DMS79 (cell line): Measurements from ENCODE around the gene NIPSNAP2.
"Not testable (repeated sequence)": the region's sequence is repeated elsewhere in the genome, so short reads cannot be mapped to it uniquely, and the experiment has no call there.

Source experiments
- DNase-seq: peaks from one replicate; lab custom pipeline; 2025; lab: John Stamatoyannopoulos, UW

The NIPSNAP2 gene

DNA sequence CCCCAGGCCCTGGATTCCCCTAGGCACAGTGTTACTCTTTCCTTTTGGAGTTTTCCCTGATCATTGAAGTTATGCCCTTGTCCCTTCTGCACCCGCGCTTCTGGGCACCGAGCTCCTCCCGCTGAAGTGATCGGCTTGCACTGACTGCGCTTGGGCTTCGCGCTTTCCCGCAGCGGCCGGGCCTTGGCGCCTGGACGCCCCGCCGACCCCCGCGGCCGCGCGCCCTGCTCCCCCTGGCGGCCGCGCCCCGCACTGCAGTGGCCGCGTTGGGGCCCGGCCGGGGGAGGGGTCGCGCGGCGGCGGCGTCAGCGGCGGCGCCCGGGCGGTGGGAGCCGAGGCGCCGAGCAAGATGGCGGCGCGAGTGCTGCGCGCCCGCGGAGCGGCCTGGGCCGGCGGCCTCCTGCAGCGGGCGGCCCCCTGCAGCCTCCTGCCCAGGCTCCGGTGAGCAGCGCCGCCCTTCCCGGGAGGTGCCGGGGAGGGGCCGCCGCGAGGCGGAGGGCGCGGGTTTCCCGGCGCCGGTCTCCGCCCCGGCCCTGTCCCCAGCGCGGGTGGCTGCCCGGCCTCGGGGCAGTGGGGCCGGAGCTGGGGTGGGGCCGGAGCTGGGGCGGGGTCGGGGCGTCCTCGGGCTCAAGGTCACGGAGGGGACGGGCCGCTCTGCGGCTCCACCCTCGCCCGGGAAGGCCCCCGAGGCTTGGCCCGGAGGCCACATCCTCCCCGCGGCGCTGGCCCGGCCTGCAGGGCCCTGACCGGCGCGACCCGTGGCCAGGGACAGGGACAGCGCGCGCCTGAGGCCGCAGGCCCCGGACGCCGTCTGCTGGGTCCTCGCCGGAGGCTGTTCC, at the start of gene NIPSNAP2:
NIPSNAP2 (plus strand) TSS at position 325 of the 839 bp plus-strand sequence; CDS start at position 350, 25 bp downstream.
- peak; percentile 24 for DNase-seq

DNA sequence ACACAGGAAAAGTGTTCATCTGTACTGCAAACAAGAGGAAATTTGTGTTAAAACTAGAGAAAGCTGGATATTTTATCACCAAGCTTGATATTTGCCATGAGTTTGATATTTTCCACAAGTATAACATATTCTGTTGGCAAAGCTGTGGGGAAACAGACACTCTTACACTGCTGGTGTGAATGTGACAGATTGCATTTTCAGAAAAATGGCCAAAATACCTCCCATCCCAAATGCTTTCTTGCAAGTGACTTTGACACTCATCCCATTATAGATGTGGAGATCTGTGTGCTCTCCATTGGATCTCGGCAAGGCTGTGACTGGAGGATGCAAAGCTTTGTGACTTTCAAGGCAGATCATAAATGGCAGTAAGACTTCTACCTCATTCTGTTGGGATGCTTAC, 46.6 kb upstream of the NIPSNAP2 start:
- DNase-seq: no peak

GRCh38 chr7:55928006-55928767, 36.2 kb upstream of the NIPSNAP2 start:
- DNase-seq: no peak

- DNase-seq: no peak
These were observed 32.8 kb upstream of the NIPSNAP2 start for GRCh38 chr7:55931421-55932151.

GRCh38 chr7:55939514-55940123, 24.8 kb upstream of the NIPSNAP2 start:
- no peak for DNase-seq

DNA sequence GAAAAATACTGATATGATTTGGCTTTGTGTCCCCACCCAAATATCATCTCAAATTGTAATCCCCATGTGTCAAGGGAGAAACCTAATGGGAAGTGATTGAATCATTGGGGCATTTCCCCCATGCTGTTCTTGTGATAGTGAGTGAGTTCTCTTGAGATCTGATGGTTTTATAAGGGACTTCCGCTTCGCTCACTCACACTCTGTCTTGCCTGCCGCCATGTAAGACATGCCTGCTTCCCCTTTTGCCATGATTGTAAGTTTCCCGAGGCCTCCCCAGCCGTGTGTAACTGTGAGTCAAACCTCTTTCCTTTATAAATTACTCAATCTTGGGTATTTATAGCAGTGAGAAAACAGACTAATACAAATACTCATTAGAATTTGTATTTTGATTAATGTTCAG, 17.8 kb upstream of the NIPSNAP2 start:
- no peak for DNase-seq

DNA sequence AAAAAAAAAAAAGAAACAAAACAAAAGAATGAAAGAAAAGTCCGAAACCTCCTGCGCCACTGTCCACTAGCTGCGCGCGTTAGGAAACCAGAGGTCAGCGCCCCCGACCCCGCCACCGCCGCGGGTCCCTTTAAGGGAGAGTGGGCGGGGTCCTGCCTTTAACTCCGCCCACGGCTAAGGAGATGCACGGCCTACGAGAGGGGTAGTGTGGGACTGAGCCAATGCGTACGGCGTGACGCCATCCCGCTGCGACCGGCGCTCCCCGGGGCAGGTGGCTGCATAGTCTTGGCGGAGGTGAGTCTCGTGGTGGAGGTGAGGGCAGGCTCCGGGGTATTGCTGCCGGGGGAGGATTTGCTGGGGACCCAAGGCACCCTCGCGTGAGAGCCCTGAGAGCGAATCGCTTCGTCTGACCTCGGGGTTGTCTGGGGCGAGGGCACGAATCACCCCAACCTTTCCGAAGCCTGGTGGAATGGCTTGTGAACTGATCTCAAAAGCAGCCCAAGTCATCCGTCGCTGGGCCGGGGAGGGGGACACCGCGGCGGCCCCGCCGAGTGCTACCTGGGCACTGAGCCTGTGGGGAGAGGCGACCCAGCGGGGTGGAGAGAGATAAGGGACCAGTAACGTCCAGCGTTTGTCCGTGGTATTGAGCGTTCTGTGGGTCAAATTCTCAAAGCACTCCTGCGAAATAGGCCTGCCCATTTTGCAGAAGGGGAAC, 12.6 kb upstream of the NIPSNAP2 start, which contains the start of gene MRPS17:
MRPS17 (plus strand) TSS at position 241 of the 715 bp plus-strand sequence. CDS start 1,319 bp downstream, outside the sequence.
- peak; percentile 85 for DNase-seq

- not testable (repeated sequence) for DNase-seq
These were observed 12.1 kb upstream of the NIPSNAP2 start for GRCh38 chr7:55952352-55952671.

DNA sequence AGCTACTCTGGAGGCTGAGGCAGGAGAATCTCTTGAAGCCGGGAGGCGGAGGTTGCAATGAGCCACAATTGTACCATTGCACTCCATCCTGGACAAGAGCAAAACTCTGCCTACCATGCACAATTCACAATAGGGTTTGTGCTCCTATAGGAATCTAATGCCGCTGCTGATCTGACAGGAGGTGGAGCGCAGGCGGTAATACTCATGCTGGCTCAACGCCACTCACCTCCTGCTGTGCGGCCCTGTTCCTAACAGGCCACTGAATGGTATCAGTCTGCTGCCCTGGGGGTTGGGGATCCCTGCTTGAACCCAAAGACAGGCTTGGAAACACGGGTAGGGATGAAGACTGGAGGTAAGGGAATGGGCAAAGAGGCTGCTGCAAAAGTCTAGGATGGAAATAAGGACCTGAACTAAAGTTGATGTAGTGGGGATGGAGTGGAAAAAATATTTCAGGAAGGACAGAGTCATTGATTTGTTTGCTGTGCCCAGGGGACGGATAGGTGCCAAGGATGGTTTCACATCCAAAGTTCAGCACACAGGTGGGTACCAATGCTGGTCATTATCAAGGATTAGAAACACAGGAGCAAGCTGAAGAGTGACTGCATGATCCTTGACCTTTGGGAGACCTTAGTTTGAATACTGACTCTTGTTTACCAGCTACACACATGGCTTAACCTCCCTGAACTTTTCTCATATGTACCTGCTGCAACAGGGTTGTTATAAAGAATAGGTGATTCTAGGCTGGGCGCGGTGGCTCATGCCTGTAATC, 10.5 kb upstream of the NIPSNAP2 start:
- DNase-seq: no peak

DNA sequence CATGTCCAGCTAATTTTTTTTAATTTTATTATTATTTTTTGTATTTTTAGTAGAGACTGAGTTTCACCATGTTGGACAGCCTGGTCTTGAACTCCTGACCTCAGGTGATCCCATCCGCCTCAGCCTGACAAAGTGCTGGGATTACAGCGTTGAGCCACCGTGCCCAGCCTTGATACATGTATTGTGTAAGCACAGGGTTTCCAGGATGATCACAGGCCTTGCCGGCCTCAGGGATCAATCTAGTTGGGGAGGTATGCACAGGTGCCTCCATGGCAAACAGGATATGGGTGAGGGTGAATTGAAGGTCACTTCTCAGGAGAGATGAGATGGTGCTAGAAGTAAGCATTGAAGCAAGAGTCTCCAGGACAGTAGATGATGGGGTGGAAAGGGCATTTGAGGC, 7.2 kb upstream of the NIPSNAP2 start:
- DNase-seq: no peak

DNA sequence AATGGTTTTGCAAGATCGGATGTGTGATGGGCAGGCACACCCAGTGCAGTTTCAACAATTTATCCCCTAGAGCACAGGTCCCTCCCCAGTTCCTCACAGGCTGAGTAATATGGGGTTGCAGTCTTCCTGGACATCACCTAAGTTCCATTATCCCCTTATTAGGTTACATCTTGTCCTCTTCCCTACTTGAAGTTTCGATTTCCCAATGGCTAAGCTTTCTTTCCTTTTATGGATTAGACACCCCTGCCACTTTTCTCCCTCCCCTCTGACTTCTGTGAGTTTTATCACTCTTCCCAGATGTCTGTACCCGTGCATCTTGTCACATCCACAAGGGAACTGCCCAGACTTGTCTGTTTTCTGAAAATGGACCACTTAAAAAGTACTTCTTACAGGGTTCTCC, 2.4 kb upstream of the NIPSNAP2 start:
- no peak for DNase-seq

DNA sequence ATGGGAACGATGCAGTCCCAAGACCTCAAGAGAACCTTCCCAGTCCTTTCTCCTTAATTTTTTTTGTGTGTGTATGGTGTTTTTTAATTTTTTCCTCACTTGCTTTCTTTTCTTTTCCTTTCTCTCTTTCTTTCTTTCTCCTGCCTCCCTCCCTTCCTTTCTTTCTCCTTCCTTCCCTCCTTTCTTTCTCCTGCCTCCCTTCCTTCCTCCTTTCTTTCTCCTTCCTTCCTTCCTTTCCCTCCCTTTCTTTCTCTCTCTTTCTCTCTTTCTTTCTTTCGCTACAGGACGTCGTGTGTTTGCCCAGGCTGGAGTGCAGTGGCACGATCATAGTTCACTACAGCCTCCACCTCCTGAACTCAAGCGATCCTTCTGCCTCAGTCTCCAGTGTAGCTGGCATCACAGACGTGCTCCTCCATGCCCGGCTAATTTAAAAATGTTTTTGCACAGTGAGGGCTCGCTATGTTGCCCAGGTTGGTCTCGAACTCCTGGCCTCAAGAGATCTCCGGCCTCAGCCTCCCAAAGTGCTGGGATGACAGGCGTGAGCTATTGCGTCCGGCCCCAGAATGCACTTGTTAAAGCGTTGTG, 709 bp upstream of the NIPSNAP2 start:
- DNase-seq: no peak

- DNase-seq: no peak
These were observed 700 bp downstream of the NIPSNAP2 start for GRCh38 chr7:55965100-55965470.

- DNase-seq: no peak
These were observed 1.5 kb downstream of the NIPSNAP2 start for GRCh38 chr7:55965805-55966421.

DNA sequence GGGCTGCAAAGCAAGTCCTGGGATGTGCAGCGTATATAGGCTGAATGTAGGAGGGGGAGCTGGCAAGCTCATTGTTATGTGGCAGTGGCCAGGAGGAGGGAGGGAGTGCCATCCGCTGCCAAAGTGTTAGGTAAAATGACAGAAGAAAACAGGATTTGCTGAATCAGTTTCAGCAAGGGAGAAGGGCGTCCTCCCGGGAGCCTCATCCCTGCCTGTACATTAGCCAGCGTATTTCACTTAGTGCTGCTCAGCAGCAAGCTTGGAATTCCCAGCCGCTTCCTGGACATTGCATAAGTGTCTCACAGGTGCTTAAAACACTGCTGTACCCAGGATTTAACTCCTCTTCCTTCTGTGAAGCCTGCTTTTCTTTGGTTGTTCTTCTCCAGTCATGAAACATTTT, 2.5 kb downstream of the NIPSNAP2 start:
- no peak for DNase-seq

- DNase-seq: no peak
These were observed 5.0 kb downstream of the NIPSNAP2 start for GRCh38 chr7:55969391-55969790.

GRCh38 chr7:55970561-55970960, 6.2 kb downstream of the NIPSNAP2 start:
- no peak for DNase-seq

DNA sequence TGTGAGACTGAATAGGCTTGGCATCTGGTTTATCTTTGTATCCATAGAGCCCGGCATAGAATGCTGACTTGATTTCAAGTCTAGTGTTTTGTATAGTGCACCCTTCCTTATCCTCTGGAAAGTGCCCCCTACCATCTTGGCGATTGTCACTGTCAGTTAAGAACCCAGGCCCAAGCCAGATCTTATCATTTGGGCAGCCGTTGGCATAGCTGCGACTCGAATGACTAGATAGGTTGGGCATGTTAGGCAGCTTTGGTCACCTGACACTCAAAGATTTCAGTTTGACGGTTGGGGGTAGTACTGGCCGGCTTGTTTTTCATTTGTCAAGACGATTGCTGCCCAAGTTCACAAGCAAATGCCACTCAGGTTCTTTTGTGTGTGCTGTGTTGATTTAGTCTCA, 6.6 kb downstream of the NIPSNAP2 start:
- no peak for DNase-seq

DNA sequence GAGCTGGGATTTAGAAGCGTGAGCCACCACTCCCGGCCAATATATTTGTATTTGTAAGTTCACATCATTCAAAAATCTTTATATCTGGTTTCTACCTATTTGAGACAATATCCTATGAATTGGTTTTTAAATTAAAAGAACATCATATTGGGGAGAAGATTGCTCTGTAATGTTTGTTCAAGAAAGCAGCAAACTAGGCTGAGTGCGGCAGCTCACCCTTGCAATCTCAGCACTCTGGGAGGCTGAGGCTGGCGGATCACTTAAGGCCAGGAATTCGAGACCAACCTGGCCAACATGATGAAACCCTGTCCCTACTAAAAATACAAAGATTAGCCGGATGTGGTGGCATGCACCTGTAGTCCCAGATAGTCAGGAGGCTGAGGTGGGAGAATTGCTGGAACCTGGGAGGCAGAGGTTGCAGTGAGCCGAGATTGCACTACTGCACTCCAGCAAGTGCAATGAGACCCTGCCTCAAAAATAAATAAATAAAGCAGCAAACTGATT, 9.4 kb downstream of the NIPSNAP2 start:
- DNase-seq: no peak
